ENCODE data around the gene PRKN.

Gene PRKN

DNA sequence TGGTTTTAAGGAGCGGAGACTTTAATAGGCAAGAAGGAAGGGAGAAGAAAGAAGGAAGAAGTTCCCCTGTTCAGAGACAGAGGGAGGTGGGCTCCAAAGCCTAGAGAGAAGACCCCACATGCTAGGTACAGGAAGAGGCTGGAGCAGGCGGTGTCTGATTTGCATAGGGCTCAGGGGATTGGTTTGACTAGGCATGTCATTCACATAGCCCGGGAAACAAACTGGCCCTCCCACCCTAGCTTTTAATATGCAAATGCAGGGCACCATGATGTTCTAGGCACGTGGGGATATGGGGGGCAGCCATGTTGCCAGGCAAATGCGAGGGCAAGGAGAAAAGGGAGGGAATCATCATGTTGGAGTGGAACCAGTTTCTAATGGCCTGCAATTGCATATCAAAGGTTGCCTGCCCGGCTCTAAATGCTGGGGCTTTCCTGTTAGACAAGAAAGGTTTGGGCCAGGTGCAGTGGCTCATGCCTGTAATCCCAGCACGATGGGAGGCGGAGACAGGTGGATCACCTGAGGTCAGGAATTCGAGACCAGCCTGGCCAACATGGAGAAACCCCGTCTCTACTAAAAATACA, 1419.4 kb downstream of the PRKN start:
- no peaks in the 10 kb centered on the region for H3K9me3 ChIP-seq (ENCODE audit: low read length)
- no peaks in the 10 kb centered on the region for H4K20me1 ChIP-seq (ENCODE audit: insufficient read depth, low read length)
- no peak overlapping the region for H2AFZ ChIP-seq (ENCODE audit: low read length)
- no peaks in the 10 kb centered on the region for H3K27me3 ChIP-seq (ENCODE audit: insufficient read depth, low read length)
- no peak overlapping the region for H3K9ac ChIP-seq (ENCODE audit: low read length)
- H3F3A ChIP-seq (ENCODE audit: insufficient read depth, low read length), result no peaks in the 10 kb centered on the region
- no peak overlapping the region for H3K4me3 ChIP-seq (ENCODE audit: low read depth, low read length, poor library complexity, severe bottlenecking)
- TF ChIP-seq, protein P1, sequence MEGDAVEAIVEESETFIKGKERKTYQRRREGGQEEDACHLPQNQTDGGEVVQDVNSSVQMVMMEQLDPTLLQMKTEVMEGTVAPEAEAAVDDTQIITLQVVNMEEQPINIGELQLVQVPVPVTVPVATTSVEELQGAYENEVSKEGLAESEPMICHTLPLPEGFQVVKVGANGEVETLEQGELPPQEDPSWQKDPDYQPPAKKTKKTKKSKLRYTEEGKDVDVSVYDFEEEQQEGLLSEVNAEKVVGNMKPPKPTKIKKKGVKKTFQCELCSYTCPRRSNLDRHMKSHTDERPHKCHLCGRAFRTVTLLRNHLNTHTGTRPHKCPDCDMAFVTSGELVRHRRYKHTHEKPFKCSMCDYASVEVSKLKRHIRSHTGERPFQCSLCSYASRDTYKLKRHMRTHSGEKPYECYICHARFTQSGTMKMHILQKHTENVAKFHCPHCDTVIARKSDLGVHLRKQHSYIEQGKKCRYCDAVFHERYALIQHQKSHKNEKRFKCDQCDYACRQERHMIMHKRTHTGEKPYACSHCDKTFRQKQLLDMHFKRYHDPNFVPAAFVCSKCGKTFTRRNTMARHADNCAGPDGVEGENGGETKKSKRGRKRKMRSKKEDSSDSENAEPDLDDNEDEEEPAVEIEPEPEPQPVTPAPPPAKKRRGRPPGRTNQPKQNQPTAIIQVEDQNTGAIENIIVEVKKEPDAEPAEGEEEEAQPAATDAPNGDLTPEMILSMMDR (IDR thresholded peaks at IDR 0.05; ENCODE audit: low read length), result no peak
- no peak for TF ChIP-seq EZH2 (IDR thresholded peaks at IDR 0.05; ENCODE audit: borderline replicate concordance, low read length)
- H3K36me3 ChIP-seq (ENCODE audit: insufficient read depth, low read length), result no peaks in the 10 kb centered on the region
- no peak overlapping the region for H3K27ac ChIP-seq (ENCODE audit: low read depth, low read length, poor library complexity, severe bottlenecking)
- no peaks in the 10 kb centered on the region for H3K9me2 ChIP-seq (ENCODE audit: low read depth, low read length)
- H3K4me2 ChIP-seq (ENCODE audit: low read length), result no peak overlapping the region
- H3K4me1 ChIP-seq (ENCODE audit: insufficient read depth, low read length, severe bottlenecking), result no peaks in the 10 kb centered on the region
- no peaks in the 10 kb centered on the region for H3K79me2 ChIP-seq (ENCODE audit: insufficient read depth, low read length)

DNA sequence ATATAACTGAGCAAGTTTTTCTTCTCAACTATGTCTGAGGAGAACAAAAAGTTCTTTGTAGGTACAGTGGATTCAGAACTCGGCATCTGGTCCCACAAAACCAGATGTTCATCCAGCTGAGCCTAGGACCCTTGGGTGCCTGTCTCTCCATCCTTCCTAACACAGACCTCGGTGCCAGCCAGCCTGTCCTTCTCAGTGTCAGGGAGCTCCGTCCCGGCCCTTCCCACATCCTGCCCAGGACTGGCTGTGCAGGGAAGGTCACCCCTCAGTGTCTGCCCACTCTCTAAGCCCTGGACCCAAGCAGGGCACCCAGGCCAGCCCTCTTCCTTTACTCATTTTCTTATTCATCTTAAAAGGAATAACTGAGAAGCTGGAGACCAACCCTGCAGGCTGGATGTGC, 1421.7 kb downstream of the PRKN start:
- Histone ChIP-seq H3K9ac (ENCODE audit: low read length) (no peak overlapping the region), H3K79me2 (ENCODE audit: insufficient read depth, low read length) (no peaks in the 10 kb centered on the region), H3K27me3 (ENCODE audit: insufficient read depth, low read length) (no peaks in the 10 kb centered on the region), H3K4me1 (ENCODE audit: insufficient read depth, low read length, severe bottlenecking) (no peaks in the 10 kb centered on the region), H3F3A (ENCODE audit: insufficient read depth, low read length) (no peaks in the 10 kb centered on the region), H3K9me3 (ENCODE audit: low read length) (no peaks in the 10 kb centered on the region), H3K4me3 (ENCODE audit: low read depth, low read length, poor library complexity, severe bottlenecking) (no peak overlapping the region), H3K27ac (ENCODE audit: low read depth, low read length, poor library complexity, severe bottlenecking) (no peak overlapping the region), H4K20me1 (ENCODE audit: insufficient read depth, low read length) (no peaks in the 10 kb centered on the region), H3K4me2 (ENCODE audit: low read length) (no peak overlapping the region), H3K36me3 (ENCODE audit: insufficient read depth, low read length) (no peaks in the 10 kb centered on the region), H3K9me2 (ENCODE audit: low read depth, low read length) (no peaks in the 10 kb centered on the region), H2AFZ (ENCODE audit: low read length) (no peak overlapping the region)
- TF ChIP-seq, protein P1 (IDR thresholded peaks at IDR 0.05; ENCODE audit: low read length), result no peak

DNA sequence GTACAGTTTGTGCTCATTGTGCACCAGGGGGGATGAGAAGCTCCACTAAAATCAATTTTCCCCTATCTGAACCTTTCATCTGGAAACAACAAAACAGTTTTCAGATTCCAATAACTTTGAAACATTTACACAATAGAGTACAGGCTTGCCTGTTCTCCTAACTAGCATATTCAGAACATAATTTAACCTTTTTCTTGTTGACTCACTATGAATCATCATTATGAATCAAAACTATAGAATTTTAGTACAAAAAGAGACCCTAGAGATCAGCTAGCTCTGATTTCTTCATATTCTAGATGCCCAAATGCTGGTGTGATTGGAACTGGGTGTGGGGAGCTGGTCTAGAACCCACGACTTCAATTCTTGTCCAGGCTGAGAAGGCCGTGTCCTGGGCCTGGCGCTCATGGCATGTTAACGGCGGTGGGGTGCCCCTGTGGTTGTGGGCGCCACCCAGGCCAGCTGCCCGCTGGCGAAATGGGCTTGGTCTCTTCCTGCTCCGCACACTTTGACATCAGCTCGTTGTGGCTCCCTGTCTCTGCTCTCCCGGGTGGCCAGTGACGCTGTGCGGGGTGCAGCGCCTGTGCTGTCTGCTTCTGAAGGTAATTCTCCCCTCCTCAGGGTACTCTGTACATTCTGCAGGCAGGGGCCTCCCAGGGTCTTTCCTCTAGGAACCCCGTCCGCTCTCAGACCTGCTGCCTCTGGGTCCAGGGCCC, 1423.8 kb downstream of the PRKN start:
- H3K4me2 ChIP-seq (ENCODE audit: low read length), result no peak overlapping the region
- H3K27ac ChIP-seq (ENCODE audit: low read depth, low read length, poor library complexity, severe bottlenecking), result no peak overlapping the region
- H2AFZ ChIP-seq (ENCODE audit: low read length), result no peak overlapping the region
- no peaks in the 10 kb centered on the region for H3K9me3 ChIP-seq (ENCODE audit: low read length)
- H3K79me2 ChIP-seq (ENCODE audit: insufficient read depth, low read length), result no peaks in the 10 kb centered on the region
- TF ChIP-seq, protein P1 (IDR thresholded peaks at IDR 0.05; ENCODE audit: low read length), result no peak
- TF ChIP-seq EZH2 (IDR thresholded peaks at IDR 0.05; ENCODE audit: borderline replicate concordance, low read length), result no peak
- no peaks in the 10 kb centered on the region for H3K9me2 ChIP-seq (ENCODE audit: low read depth, low read length)
- no peak overlapping the region for H3K4me3 ChIP-seq (ENCODE audit: low read depth, low read length, poor library complexity, severe bottlenecking)
- no peaks in the 10 kb centered on the region for H3K36me3 ChIP-seq (ENCODE audit: insufficient read depth, low read length)
- H3K4me1 ChIP-seq (ENCODE audit: insufficient read depth, low read length, severe bottlenecking), result no peaks in the 10 kb centered on the region
- no peaks in the 10 kb centered on the region for H3F3A ChIP-seq (ENCODE audit: insufficient read depth, low read length)
- no peaks in the 10 kb centered on the region for H4K20me1 ChIP-seq (ENCODE audit: insufficient read depth, low read length)
- H3K9ac ChIP-seq (ENCODE audit: low read length), result no peak overlapping the region
- H3K27me3 ChIP-seq (ENCODE audit: insufficient read depth, low read length), result no peaks in the 10 kb centered on the region

All from OCI-LY1 (cell line).